IPS-18a (cell line): ENCODE measurements around the gene ESR1.
"Not testable (repeated sequence)": the region's sequence is repeated elsewhere in the genome, so short reads cannot be mapped to it uniquely, and the experiment has no call there.

Source experiments
- H3K27ac ChIP-seq: one replicate; pipeline ENCODE4 v1.5.1; 2013; ENCODE audit warnings: low read length
- H3K27me3 ChIP-seq: one replicate; pipeline ENCODE4 v1.6.1; 2013; ENCODE audit warnings: mild to moderate bottlenecking, low read length; ENCODE audit not compliant: control insufficient read depth, insufficient read depth
- H3K36me3 ChIP-seq: one replicate; pipeline ENCODE4 v1.6.1; 2013; ENCODE audit warnings: low read depth, low read length; ENCODE audit not compliant: control insufficient read depth
- H3K4me1 ChIP-seq: one replicate; pipeline ENCODE4 v1.6.1; 2013; ENCODE audit warnings: low read depth, low read length; ENCODE audit not compliant: control insufficient read depth
- H3K4me3 ChIP-seq: one replicate; pipeline ENCODE4 v1.5.1; 2013; ENCODE audit warnings: low read length
- H3K9ac ChIP-seq: one replicate; pipeline ENCODE4 v1.6.1; 2013; ENCODE audit warnings: mild to moderate bottlenecking, low read length, moderate library complexity
- H3K9me3 ChIP-seq: one replicate; pipeline ENCODE4 v1.6.1; 2013; ENCODE audit warnings: low read depth, low read length; ENCODE audit not compliant: control insufficient read depth

The ESR1 gene

DNA sequence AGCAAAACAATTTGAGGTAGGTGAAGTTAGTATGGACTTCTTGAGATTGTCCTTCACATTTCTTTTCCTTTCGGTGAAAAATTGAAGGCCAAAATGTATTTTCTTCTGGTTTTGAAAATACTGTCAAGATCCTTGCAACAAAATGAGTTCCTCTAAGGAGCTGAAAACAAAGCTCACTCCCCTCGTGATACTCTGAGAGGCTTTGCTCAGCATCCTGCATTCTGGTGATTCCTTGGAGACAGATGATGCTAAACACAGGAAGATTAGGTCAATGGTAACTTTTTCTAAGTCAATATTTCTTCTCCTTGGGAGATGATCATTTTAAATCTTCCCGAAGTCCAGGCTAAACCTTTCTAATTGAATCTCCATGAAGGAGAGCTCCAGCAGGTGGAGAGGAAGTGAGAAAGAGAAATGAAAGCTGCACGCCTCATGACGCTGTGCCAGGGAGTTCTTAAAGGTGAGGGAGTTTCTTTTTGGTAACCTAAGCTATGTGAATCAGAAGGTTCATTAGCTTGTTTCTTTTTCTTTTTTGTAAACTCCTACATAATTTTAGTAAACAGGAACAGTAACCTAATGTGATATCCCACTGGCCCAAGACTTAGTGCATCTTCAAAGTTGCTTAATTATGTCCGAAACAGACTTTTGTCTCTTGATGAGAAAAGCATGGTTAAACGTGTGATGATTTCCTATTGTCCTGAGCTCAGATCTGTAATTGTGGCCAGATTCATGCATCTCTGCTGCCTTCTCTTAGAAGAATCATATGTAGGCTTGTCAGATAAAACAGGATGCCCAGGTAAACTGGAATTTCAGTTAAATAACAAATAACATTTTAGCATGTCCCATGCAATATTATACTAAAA, 15.0 kb downstream of the ESR1 start:
- no peaks in the 10 kb centered on the region for H3K4me1 ChIP-seq
- H3K4me3 ChIP-seq, result no peak overlapping the region
- H3K9ac ChIP-seq, result no peak overlapping the region
- H3K27me3 ChIP-seq, result no peaks in the 10 kb centered on the region
- H3K9me3 ChIP-seq, result no peaks in the 10 kb centered on the region
- no peaks in the 10 kb centered on the region for H3K36me3 ChIP-seq
- H3K27ac ChIP-seq, result no peak overlapping the region

DNA sequence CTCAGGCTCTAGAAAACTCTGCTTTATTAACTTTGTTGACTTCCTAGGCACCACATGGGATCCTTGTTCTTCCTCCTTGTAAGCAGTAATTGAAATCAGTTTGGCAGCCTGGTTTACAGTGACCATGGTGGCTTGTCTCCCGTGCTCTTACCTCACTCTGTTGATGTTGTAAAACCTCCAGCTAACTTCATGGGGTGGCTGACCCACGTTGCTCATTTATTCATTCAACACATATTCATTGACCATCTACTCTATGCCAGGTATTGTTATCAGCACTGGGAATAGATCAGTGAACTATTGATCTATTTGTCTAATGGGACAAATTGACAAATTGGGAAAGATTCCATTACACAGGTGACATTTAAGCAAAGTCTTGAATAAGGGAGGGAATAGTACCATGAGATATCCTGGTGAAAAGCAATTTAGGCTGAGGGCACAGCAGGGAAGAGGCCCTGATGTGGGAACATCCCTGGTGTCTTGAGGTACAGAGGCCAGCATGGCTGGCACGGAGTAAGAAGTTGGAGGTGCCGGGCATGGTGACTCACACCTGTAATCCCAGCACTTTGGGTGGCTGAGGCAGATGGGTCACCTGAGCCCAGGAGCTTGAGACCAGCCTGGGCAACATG, 19.1 kb downstream of the ESR1 start:
- no peak overlapping the region for H3K9ac ChIP-seq
- H3K27me3 ChIP-seq, result no peaks in the 10 kb centered on the region
- H3K9me3 ChIP-seq, result no peaks in the 10 kb centered on the region

DNA sequence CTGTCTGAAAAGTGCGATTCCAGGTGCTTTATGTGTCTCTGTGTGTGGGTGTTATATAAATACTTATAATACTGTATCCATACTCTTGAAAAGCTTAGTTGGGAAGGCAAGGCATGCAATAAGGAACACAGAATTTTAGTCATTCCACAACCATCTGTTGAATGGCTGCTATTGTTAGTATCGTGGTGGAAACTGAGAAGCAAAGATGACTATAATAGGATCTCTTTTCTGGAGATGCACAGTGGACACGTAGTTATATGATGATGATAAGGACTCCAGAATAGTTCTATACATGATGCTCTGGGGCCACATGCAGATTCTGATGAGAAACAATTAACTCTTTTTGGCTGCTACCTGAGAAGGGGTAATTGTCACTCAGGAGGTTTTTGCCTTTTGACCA, 25.2 kb downstream of the ESR1 start:
- H3K9ac ChIP-seq, result no peak overlapping the region
- no peak overlapping the region for H3K4me3 ChIP-seq
- peaks cover 6% of the 10 kb centered on the region for H3K4me1 ChIP-seq
- no peaks in the 10 kb centered on the region for H3K9me3 ChIP-seq
- H3K27me3 ChIP-seq, result no peaks in the 10 kb centered on the region
- no peaks in the 10 kb centered on the region for H3K36me3 ChIP-seq
- H3K27ac ChIP-seq, result no peak overlapping the region

More for the DNA sequence above, 19.1 kb downstream of the ESR1 start:
- H3K27ac ChIP-seq, result no peak overlapping the region
- no peaks in the 10 kb centered on the region for H3K36me3 ChIP-seq
- H3K4me3 ChIP-seq, result no peak overlapping the region
- peaks cover 6% of the 10 kb centered on the region for H3K4me1 ChIP-seq

DNA sequence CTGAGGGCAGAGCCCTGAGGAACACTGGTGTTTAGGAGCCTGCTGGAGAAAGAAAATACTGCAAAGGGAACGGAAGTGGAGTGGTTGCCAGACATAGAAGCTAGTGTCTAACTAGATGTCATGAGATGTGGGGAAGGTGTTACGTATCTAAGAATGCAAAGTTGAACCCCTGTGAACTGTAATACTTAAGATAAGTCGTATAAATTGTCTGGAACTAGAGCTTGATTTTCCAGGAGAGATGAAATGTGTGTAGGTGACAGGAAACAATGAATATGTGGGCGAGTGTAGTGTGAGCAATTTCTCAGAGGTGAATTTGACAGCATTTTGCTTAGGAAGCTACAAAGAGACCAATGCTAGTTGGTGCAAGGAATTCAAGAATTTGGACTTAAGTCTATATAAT, 27.9 kb downstream of the ESR1 start:
- H3K9me3 ChIP-seq, result no peaks in the 10 kb centered on the region
- H3K27ac ChIP-seq, result no peak overlapping the region
- H3K4me3 ChIP-seq, result no peak overlapping the region
- H3K27me3 ChIP-seq, result no peaks in the 10 kb centered on the region
- H3K9ac ChIP-seq, result no peak overlapping the region
- H3K4me1 ChIP-seq, result peaks cover 3% of the 10 kb centered on the region
- no peaks in the 10 kb centered on the region for H3K36me3 ChIP-seq

DNA sequence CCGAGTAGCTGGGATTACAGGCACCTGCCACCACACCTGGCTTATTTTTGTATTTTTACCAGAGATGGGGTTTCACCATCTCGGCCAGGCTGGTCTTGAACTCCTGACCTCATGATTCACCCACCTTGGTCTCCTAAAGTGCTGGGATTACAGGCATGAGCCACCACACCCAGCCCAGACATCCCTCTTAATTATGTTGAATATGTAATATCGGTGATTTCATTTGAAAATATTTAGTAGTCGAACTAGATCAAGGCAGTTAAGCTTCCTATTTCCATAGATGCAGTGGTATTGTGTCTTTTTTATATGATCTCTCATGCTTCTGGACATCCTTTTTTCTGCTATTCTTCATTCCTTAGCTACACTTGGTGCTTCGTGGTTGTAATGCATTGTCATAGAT, 29.7 kb downstream of the ESR1 start:
- Histone ChIP-seq H3K27me3 (no peaks in the 10 kb centered on the region), H3K4me1 (no peaks in the 10 kb centered on the region), H3K9ac (no peak overlapping the region), H3K27ac (no peak overlapping the region), H3K4me3 (no peak overlapping the region), H3K9me3 (no peaks in the 10 kb centered on the region), H3K36me3 (no peaks in the 10 kb centered on the region)

DNA sequence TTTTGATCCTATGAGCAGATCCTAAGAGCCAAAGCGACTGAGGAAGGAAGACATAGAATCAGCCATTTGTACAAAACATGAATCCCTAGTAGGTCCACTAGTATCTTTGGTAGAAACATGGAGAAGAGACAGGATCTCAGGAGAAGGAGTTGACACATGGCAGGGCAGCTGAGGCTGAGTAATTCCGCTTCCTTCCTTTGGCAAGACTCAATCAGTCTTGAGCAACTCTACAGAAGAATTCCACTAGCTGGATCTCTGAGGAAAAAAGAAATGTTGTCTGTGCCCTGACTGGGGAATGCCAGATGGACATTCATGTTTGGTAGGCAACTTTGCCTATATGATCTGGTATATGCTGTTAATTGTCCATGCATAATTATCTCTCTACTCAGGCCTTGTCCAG, 35.3 kb downstream of the ESR1 start:
- no peaks in the 10 kb centered on the region for H3K9me3 ChIP-seq
- no peaks in the 10 kb centered on the region for H3K27me3 ChIP-seq
- H3K27ac ChIP-seq, result no peak overlapping the region
- no peaks in the 10 kb centered on the region for H3K36me3 ChIP-seq
- H3K4me1 ChIP-seq, result no peaks in the 10 kb centered on the region
- no peak overlapping the region for H3K4me3 ChIP-seq
- no peak overlapping the region for H3K9ac ChIP-seq

DNA sequence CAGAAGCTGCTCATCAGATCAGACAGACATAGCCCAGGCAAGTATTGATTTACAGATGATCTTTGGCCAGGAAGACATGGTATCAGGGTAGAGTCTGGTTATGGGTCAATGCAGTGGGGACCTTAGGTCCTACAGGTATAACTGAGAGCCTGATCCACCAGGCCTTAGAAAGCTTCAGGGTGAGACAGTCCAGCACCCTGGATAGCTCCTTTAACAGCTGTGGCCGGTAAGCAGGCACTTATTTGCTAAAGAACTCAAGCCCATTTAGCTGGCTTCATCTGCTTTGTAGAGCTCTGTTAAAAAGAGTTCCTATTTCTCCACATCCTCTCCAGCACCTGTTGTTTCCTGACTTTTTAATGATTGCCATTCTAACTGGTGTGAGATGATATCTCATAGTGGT, 39.6 kb downstream of the ESR1 start:
- H3K27me3 ChIP-seq, result no peaks in the 10 kb centered on the region
- H3K9ac ChIP-seq, result no peak overlapping the region
- no peaks in the 10 kb centered on the region for H3K36me3 ChIP-seq
- H3K9me3 ChIP-seq, result no peaks in the 10 kb centered on the region
- no peak overlapping the region for H3K4me3 ChIP-seq
- H3K4me1 ChIP-seq, result no peaks in the 10 kb centered on the region
- no peak overlapping the region for H3K27ac ChIP-seq

DNA sequence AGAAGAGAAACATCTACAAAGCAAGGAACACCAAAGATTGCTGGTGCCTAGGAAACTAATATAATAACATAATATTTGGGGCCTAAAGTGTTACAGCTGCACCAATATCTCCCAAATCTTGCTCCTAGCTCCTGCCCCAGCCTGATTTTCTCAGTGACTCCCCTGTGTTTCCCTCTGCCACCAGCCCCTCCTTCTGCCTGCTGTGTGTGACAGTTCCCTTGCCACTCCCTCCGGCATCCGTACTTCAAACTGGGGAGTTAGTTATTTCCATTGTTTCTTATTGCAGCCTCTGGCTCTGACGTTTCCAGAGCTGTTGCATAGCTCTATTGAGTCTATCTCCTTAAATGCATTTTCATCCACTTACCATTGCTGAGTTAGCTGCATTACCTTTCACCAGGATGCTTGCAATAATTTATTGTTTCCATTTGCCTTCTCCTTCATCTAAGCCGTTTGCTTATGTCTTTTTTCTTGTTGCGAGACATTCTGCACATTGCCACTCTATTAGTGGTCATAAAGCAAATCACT, 43.1 kb downstream of the ESR1 start:
- no peak overlapping the region for H3K27ac ChIP-seq
- no peak overlapping the region for H3K4me3 ChIP-seq
- no peak overlapping the region for H3K9ac ChIP-seq
- no peaks in the 10 kb centered on the region for H3K36me3 ChIP-seq
- no peaks in the 10 kb centered on the region for H3K4me1 ChIP-seq
- no peaks in the 10 kb centered on the region for H3K9me3 ChIP-seq
- no peaks in the 10 kb centered on the region for H3K27me3 ChIP-seq

DNA sequence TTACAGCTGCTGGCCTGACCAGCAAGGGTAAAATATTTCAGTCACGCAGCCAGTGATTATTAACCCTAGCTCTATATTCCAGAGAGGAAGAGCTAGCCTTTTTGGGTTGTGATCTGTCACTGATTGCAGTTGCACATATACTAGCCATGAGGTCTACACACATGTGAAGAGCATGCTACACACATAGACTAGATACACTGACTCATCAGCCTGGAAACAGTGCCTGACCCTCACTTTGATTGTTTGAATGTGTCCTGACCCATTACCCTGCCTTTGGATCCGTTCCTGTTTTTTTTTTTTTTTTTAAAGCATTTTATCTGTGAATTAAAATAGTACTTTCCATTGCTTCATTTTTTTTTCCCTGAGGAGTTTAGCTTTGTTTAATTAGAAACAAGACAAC, 50.8 kb downstream of the ESR1 start:
- Histone ChIP-seq H3K9ac (no peak overlapping the region), H3K9me3 (no peaks in the 10 kb centered on the region), H3K27ac (no peak overlapping the region), H3K4me3 (no peak overlapping the region), H3K27me3 (no peaks in the 10 kb centered on the region), H3K4me1 (no peaks in the 10 kb centered on the region), H3K36me3 (no peaks in the 10 kb centered on the region)

DNA sequence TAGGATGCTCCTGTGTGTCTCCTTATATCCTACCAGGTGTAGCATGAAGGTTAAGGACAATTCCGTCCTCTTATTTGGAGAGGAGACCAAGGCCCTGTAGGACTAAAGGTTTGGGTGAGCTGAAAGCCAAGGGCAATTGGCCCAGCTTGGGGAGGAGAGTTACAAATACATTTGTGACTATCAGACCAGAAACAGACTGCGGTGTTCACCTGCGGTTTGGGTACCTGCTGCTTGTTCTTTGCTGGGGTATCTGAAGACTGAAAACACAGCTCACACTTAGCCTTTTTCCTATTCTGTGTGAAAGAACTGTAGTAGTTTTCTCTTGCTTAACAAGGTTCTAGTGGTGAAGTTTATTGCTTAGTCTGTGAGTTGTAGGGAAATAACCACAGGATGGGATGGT, 55.0 kb downstream of the ESR1 start:
- H3K4me3 ChIP-seq, result no peak overlapping the region
- H3K27me3 ChIP-seq, result no peaks in the 10 kb centered on the region
- H3K27ac ChIP-seq, result no peak overlapping the region
- H3K36me3 ChIP-seq, result no peaks in the 10 kb centered on the region
- no peaks in the 10 kb centered on the region for H3K4me1 ChIP-seq
- no peaks in the 10 kb centered on the region for H3K9me3 ChIP-seq
- H3K9ac ChIP-seq, result no peak overlapping the region

DNA sequence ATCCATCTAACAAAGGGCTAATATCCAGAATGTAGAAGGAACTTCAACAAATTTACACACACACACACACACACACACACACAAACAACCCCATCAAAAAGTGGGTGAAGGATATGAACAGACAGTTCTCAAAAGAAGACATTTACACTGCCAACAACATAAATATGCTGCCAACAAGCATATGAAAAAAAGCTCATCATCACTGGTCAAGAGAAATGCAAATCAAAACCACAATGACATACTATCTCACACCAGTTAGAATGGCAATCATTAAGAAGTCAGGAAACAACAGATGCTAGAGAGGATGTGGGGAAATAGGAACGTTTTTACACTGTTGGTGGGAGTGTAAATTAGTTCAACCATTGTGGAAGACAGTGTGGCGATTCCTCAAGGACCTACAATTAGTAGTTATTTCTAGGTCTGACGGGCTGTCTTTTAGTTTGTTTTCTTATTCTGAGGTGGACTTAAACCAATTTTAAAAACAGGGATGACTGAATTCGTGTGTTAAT, 59.9 kb downstream of the ESR1 start:
- H3K4me3 ChIP-seq, H3K9me3 ChIP-seq, H3K36me3 ChIP-seq, H3K27me3 ChIP-seq, H3K4me1 ChIP-seq, H3K27ac ChIP-seq, H3K9ac ChIP-seq: not testable (repeated sequence)
